Neural cell (in vitro differentiated cells): Measurements from ENCODE around the gene PCDH10. TPM values are rescaled to one million over a fixed set of nuclear protein-coding genes. Genes with fewer than 3 reads are reported as not detected.
A peak's percentile ranks its signal among the peaks of the same experiment; 100 is the strongest.

Experiments used
- H2AFZ ChIP-seq: fragments of 200-600, 300-800 bp; sonication (generic), shearing (Covaris generic); 2 replicates; pipeline ENCODE4 v1.6.0; 2014; ENCODE audit warnings: low read depth, mild to moderate bottlenecking, antibody characterized with exemption, low read length, moderate library complexity
- H3F3A ChIP-seq: fragments of 200-600 bp; shearing (Covaris generic); 2 replicates; pipeline ENCODE4 v1.6.1; 2016; ENCODE audit warnings: mild to moderate bottlenecking, moderate library complexity, mixed read lengths, antibody characterized with exemption, low read length; ENCODE audit not compliant: insufficient read depth, poor library complexity, severe bottlenecking
- H3K27ac ChIP-seq: fragments of 200-600, 300-800 bp; sonication (generic), shearing (Covaris generic); 2 replicates; pipeline ENCODE4 v1.5.1; 2014; ENCODE audit warnings: mild to moderate bottlenecking, low read length, moderate library complexity
- H3K27me3 ChIP-seq: fragments of 300-800, 200-600 bp; sonication (generic), shearing (Covaris generic); 2 replicates; pipeline ENCODE4 v1.6.0; 2014; ENCODE audit warnings: mild to moderate bottlenecking, low read depth, low read length, moderate library complexity; ENCODE audit not compliant: insufficient read depth
- H3K36me3 ChIP-seq: fragments of 300-800, 200-600 bp; sonication (generic), shearing (Covaris generic); 2 replicates; pipeline ENCODE4 v1.5.1; 2014; ENCODE audit warnings: mild to moderate bottlenecking, antibody characterized with exemption, low read length, moderate library complexity; ENCODE audit not compliant: insufficient read depth
- H3K4me2 ChIP-seq: fragments of 300-800, 200-600 bp; sonication (generic), shearing (Covaris generic); 2 replicates; pipeline ENCODE4 v1.6.0; 2014; ENCODE audit warnings: mild to moderate bottlenecking, low read length
- H3K4me3 ChIP-seq: fragments of 300-800, 200-600 bp; sonication (generic), shearing (Covaris generic); 2 replicates; pipeline ENCODE4 v1.5.1; 2014; ENCODE audit warnings: mild to moderate bottlenecking, low read length, moderate library complexity
- H3K79me2 ChIP-seq: fragments of 200-600 bp; shearing (Covaris generic); replicated peaks from 2 replicates; pipeline ENCODE4 v1.6.0; 2014; ENCODE audit warnings: mild to moderate bottlenecking, low read length, moderate library complexity; ENCODE audit not compliant: insufficient read depth
- H3K9ac ChIP-seq: fragments of 300-800, 200-600 bp; sonication (generic), shearing (Covaris generic); 2 replicates; pipeline ENCODE4 v1.6.1; 2016; ENCODE audit warnings: mild to moderate bottlenecking, low read length, mixed read lengths
- H3K9me2 ChIP-seq: fragments of 200-600 bp; shearing (Covaris generic); 2 replicates; pipeline ENCODE4 v1.6.1; 2016; ENCODE audit warnings: mild to moderate bottlenecking, low read length, mixed read lengths; ENCODE audit not compliant: insufficient read depth
- H3K9me3 ChIP-seq: fragments of 200-600, 300-800 bp; sonication (generic), shearing (Covaris generic); 2 replicates; pipeline ENCODE4 v1.6.1; 2016; ENCODE audit warnings: mild to moderate bottlenecking, mixed run types, low read length, moderate library complexity, mixed read lengths
- H4K20me1 ChIP-seq: fragments of 200-600 bp; shearing (Covaris generic); 2 replicates; pipeline ENCODE4 v1.6.1; 2016; ENCODE audit warnings: mild to moderate bottlenecking, mixed run types; ENCODE audit not compliant: insufficient read depth
- CTCF ChIP-seq: fragments of 450-650 bp; IDR thresholded peaks from 2 replicates; pipeline ENCODE4 v1.5.1; 2014; ENCODE audit warnings: antibody characterized with exemption, mild to moderate bottlenecking, moderate library complexity; ENCODE audit not compliant: poor library complexity, severe bottlenecking
- EP300 ChIP-seq: fragments of 450-650 bp; conservative IDR thresholded peaks from 2 replicates; pipeline ENCODE4 v1.6.1; 2014; ENCODE audit warnings: antibody characterized with exemption, mild to moderate bottlenecking, moderate library complexity; ENCODE audit not compliant: poor library complexity, severe bottlenecking
- EZH2 ChIP-seq: fragments of 200-600, 300-800 bp; shearing (Covaris generic), sonication (generic); IDR thresholded peaks from 2 replicates; pipeline ENCODE4 v1.6.1; 2014; ENCODE audit warnings: antibody characterized with exemption, low read length, borderline replicate concordance, mild to moderate bottlenecking; ENCODE audit not compliant: insufficient read depth, poor library complexity, severe bottlenecking
- MXI1 ChIP-seq: fragments of 450-650 bp; conservative IDR thresholded peaks from 2 replicates; pipeline ENCODE4 v1.6.1; 2014; ENCODE audit warnings: antibody characterized with exemption, mild to moderate bottlenecking; ENCODE audit not compliant: poor library complexity, severe bottlenecking
- POLR2AphosphoS5 ChIP-seq: IDR thresholded peaks from 2 replicates; pipeline ENCODE4 v1.6.1; 2012
- RAD21 ChIP-seq: fragments of 450-650 bp; conservative IDR thresholded peaks from 2 replicates; pipeline ENCODE4 v1.6.1; 2014; ENCODE audit warnings: antibody characterized with exemption, mild to moderate bottlenecking, moderate library complexity
- REST ChIP-seq: IDR thresholded peaks from 2 replicates; pipeline ENCODE4 v1.6.1; 2012; ENCODE audit warnings: borderline replicate concordance
- SMC3 ChIP-seq: fragments of 450-650 bp; conservative IDR thresholded peaks from 2 replicates; pipeline ENCODE4 v1.6.1; 2014; ENCODE audit warnings: antibody characterized with exemption, mild to moderate bottlenecking, moderate library complexity; ENCODE audit not compliant: poor library complexity
- TAF1 ChIP-seq: IDR thresholded peaks from 2 replicates; pipeline ENCODE4 v1.6.1; 2012; ENCODE audit warnings: low read depth
- polyA plus RNA-seq: library from polyadenylated mRNA; depleted of rRNA; stranded (reverse); fragments of >200 nt; gene quantifications from 2 replicates; pipeline ENCODE4 v1.2.3, GENCODE V29; 2014

The PCDH10 gene
- polyA plus RNA-seq, 1 donor from 2014 or later, result 37.0 TPM

- H3K9ac ChIP-seq, result peak overlapping the region; percentile 77
- H4K20me1 ChIP-seq, result no peaks in the 10 kb centered on the region
- peak overlapping the region; percentile 68 for H3K4me2 ChIP-seq
- TF ChIP-seq EZH2, result no peak
- TF ChIP-seq TAF1, result peak; percentile 14
- no peak for TF ChIP-seq CTCF
- peak; percentile 19 for TF ChIP-seq POLR2AphosphoS5
- H3K79me2 ChIP-seq, result no peaks in the 10 kb centered on the region
- H3K27me3 ChIP-seq, result peaks cover 50% of the 10 kb centered on the region
- H2AFZ ChIP-seq, result no peak overlapping the region
- no peaks in the 10 kb centered on the region for H3K9me3 ChIP-seq
- no peaks in the 10 kb centered on the region for H3K9me2 ChIP-seq
- peak overlapping the region; percentile 53 for H3K27ac ChIP-seq
- H3K36me3 ChIP-seq, result no peaks in the 10 kb centered on the region
- H3F3A ChIP-seq, result peaks cover 2% of the 10 kb centered on the region
- peak overlapping the region; percentile 81 for H3K4me3 ChIP-seq
Measured at GRCh38 chr4:133150486-133151340, 1.6 kb downstream of the PCDH10 start.

GRCh38 chr4:133151341-133151690 lies 2.2 kb downstream of the PCDH10 start:
- H4K20me1 ChIP-seq, result no peaks in the 10 kb centered on the region
- H3K79me2 ChIP-seq, result no peaks in the 10 kb centered on the region
- TF ChIP-seq SMC3, result no peak
- peak; percentile 59 for TF ChIP-seq TAF1
- peak overlapping the region; percentile 77 for H3K9ac ChIP-seq
- H3K27me3 ChIP-seq, result peaks cover 50% of the 10 kb centered on the region
- H3F3A ChIP-seq, result peaks cover 2% of the 10 kb centered on the region
- peak overlapping the region; percentile 53 for H3K27ac ChIP-seq
- no peaks in the 10 kb centered on the region for H3K9me2 ChIP-seq
- H3K4me2 ChIP-seq, result peak overlapping the region; percentile 68
- H3K4me3 ChIP-seq, result peak overlapping the region; percentile 81
- H3K9me3 ChIP-seq, result no peaks in the 10 kb centered on the region
- no peaks in the 10 kb centered on the region for H3K36me3 ChIP-seq
- H2AFZ ChIP-seq, result no peak overlapping the region

- no peaks in the 10 kb centered on the region for H3K9me2 ChIP-seq
- peak overlapping the region; percentile 77 for H3K9ac ChIP-seq
- no peak for TF ChIP-seq REST
- peak; percentile 63 for TF ChIP-seq SMC3
- no peak for TF ChIP-seq EZH2
- TF ChIP-seq CTCF, result peak; percentile 76
- peak; percentile 66 for TF ChIP-seq RAD21
- no peak for TF ChIP-seq EP300
- TF ChIP-seq TAF1, result peak; percentile 17
- peak; percentile 59 for TF ChIP-seq MXI1
- peak; percentile 52 for TF ChIP-seq POLR2AphosphoS5
- H2AFZ ChIP-seq, result no peak overlapping the region
- peak overlapping the region; percentile 81 for H3K4me3 ChIP-seq
- no peaks in the 10 kb centered on the region for H4K20me1 ChIP-seq
- peaks cover 50% of the 10 kb centered on the region for H3K27me3 ChIP-seq
- peak overlapping the region; percentile 68 for H3K4me2 ChIP-seq
- H3K36me3 ChIP-seq, result no peaks in the 10 kb centered on the region
- no peaks in the 10 kb centered on the region for H3K79me2 ChIP-seq
- H3K27ac ChIP-seq, result peak overlapping the region; percentile 53
- H3F3A ChIP-seq, result peaks cover 2% of the 10 kb centered on the region
- H3K9me3 ChIP-seq, result no peaks in the 10 kb centered on the region
Measured at GRCh38 chr4:133151691-133152329, 2.7 kb downstream of the PCDH10 start.
